22Rv1 (cell line): ENCODE measurements around the gene CCDC73.

Experiments used
- CTCF ChIP-seq: fragments of 450-650 bp; IDR thresholded peaks from 2 replicates; pipeline ENCODE4 v1.5.1; 2017; ENCODE audit warnings: mild to moderate bottlenecking
- ZFX ChIP-seq: fragments of 450-650 bp; IDR thresholded peaks from 2 replicates; pipeline ENCODE4 v1.6.1; 2017; ENCODE audit warnings: antibody characterized with exemption, borderline replicate concordance

- no peak for TF ChIP-seq CTCF
- no peak for TF ChIP-seq ZFX
These were observed 35.4 kb upstream of the CCDC73 start, which contains the start of gene PRRG4 for GRCh38 chr11:32829680-32830412.
